ENCODE data around the gene HIPK2. TPM values are rescaled to one million over a fixed set of nuclear protein-coding genes. Genes with fewer than 3 reads are reported as not detected.

Gene HIPK2
- 44.0 and 50.5 TPM in 2 replicates for total RNA-seq

DNA sequence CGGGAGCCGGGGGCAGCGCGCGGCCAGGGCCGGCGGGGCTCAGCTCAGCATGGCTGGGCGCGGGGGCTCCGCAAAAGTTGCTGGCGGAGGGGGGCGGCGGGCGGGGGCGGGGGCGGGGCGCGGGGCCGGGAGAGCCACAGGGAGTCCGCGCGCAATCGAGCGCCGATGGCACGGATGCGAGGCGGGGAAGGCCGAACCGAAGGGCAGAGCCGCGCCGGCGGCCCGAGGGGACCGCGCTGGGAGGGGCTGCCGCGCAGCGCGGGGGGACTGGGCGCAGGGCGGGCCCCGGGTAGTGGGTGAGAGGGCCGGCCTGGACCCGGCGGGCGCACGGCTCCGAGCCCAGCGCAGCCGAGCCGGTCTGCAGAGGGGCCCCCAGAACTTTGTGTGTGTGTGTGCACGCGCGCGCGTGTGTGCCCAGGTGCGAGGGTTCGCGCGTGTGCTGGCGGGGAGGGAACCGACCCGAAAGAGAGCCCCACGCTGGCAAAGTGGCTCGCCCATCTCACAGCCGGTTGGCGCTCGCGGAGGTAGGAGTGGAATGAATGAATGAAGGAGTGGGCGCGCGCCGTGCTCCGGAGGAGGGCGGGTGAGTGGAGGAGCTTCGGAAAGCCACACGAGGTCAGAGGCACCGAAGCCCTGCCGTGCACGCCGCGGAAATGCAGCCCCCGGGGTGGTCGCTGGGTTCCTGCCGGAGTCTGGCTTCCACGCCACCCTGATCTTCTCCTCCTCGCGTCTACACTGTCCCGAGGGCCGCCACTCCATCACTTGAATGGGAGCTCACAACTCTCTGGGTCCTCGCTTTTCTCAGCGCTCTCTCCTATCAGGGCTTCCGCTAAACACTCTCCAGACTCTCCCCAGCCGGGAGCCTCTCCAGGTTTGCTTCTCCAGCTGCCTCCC is at the start of gene HIPK2:
HIPK2 (minus strand) TSS at position 51 of the 894 bp plus-strand sequence. CDS start 375 bp downstream, outside the sequence.
- Histone ChIP-seq H3K27me3 (ENCODE audit: control insufficient read depth, insufficient read depth, low read length) (no peaks in the 10 kb centered on the region), H3K36me3 (ENCODE audit: control insufficient read depth, insufficient read depth, low read length) (no peaks in the 10 kb centered on the region), H3K4me3 (ENCODE audit: low read depth, low read length) (peak within 1 kb of the TSS; percentile 59)
- TF ChIP-seq, protein P1, sequence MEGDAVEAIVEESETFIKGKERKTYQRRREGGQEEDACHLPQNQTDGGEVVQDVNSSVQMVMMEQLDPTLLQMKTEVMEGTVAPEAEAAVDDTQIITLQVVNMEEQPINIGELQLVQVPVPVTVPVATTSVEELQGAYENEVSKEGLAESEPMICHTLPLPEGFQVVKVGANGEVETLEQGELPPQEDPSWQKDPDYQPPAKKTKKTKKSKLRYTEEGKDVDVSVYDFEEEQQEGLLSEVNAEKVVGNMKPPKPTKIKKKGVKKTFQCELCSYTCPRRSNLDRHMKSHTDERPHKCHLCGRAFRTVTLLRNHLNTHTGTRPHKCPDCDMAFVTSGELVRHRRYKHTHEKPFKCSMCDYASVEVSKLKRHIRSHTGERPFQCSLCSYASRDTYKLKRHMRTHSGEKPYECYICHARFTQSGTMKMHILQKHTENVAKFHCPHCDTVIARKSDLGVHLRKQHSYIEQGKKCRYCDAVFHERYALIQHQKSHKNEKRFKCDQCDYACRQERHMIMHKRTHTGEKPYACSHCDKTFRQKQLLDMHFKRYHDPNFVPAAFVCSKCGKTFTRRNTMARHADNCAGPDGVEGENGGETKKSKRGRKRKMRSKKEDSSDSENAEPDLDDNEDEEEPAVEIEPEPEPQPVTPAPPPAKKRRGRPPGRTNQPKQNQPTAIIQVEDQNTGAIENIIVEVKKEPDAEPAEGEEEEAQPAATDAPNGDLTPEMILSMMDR (IDR thresholded peaks at IDR 0.05; ENCODE audit: insufficient read depth, low read length, poor library complexity, severe bottlenecking): no peak
- DNase-seq (ENCODE audit: low read depth): no peak

DNA sequence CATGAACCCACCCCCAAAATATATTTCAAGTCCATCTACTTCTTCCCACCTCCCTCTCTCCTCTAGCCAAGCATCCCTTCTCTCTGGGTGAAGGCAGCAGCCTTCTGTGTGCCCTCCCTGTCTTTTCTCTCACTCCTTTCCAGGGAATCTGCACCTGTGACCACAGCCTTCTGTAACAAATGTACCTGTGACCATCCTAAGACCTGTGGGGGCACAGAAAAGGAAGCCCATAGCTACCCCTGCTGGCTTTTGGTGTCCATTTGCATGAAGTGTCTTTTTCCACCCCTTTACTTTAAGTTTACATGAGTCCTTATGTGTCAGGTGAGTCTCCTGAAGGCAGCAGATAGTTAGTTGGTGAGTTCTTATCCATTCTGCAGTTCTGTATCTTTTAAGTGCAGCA is 49.2 kb upstream of the HIPK2 start:
- Histone ChIP-seq H3K4me3 (ENCODE audit: low read depth, low read length) (no peak overlapping the region), H3K27me3 (ENCODE audit: control insufficient read depth, insufficient read depth, low read length) (no peaks in the 10 kb centered on the region), H3K36me3 (ENCODE audit: control insufficient read depth, insufficient read depth, low read length) (no peaks in the 10 kb centered on the region)
- TF ChIP-seq, protein P1 (IDR thresholded peaks at IDR 0.05; ENCODE audit: insufficient read depth, low read length, poor library complexity, severe bottlenecking): peak; percentile 8
- DNase-seq (ENCODE audit: low read depth): no peak

DNA sequence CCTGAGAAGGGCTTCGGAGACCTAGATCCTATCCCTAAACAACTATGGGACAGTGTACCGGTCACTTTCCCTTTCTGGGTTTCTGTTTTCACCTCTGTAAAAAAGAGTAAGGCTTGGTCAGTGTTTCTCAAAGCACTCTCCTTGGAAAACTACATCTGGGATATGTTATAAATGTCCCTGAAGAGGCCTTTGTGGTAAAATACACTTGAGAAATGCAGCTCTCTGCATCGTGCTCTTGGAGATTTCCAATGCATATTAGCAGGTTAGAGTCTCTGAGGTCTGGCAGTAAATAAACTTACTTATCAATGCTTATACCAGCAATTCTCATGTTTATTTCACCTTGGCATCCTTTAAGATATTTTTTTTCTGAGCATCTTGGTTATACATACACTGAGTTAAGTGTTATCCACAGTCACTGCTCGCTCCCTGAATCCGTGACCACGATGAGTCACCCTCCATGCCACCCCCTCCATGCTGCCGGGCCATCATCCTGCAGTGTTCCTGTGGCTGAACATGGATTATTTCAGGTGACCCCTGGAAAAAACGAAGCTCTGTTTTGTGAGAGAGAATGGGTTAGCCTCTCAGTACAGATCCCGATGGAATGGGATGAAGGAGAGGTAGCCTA is 48.0 kb upstream of the HIPK2 start:
- no peak overlapping the region for H3K4me3 ChIP-seq (ENCODE audit: low read depth, low read length)
- H3K36me3 ChIP-seq (ENCODE audit: control insufficient read depth, insufficient read depth, low read length): no peaks in the 10 kb centered on the region
- TF ChIP-seq, protein P1 (IDR thresholded peaks at IDR 0.05; ENCODE audit: insufficient read depth, low read length, poor library complexity, severe bottlenecking): no peak
- H3K27me3 ChIP-seq (ENCODE audit: control insufficient read depth, insufficient read depth, low read length): no peaks in the 10 kb centered on the region
- DNase-seq (ENCODE audit: low read depth): no peak

DNA sequence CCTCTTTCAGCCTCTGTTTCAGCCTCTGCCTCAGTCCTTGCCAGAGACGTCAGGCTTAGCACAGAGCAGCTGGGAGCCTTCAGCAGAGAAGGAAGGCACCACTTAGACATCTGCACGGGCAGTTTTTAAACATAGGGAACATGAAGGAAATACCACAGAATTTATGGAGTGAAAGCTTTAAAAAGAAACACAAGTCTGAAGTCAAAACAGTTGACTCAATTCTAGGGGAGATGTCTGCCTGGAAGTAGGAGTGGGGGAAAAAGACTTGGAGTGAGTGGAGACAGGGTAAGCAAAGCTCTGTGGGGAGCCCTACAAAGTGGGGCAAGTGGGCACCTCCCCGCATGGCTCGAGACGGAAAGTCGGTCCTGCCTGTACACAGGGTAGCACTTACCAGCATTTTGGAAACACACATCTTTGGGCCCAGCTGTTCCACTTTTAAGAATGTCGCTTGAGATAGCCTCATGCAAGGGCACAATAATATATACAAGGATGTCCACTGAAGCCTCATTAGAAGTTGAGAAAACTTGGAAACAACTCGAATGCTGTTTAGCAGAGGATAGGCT is 46.2 kb upstream of the HIPK2 start:
- no peaks in the 10 kb centered on the region for H3K36me3 ChIP-seq (ENCODE audit: control insufficient read depth, insufficient read depth, low read length)
- DNase-seq (ENCODE audit: low read depth): no peak
- no peaks in the 10 kb centered on the region for H3K27me3 ChIP-seq (ENCODE audit: control insufficient read depth, insufficient read depth, low read length)
- TF ChIP-seq, protein P1 (IDR thresholded peaks at IDR 0.05; ENCODE audit: insufficient read depth, low read length, poor library complexity, severe bottlenecking): no peak
- no peak overlapping the region for H3K4me3 ChIP-seq (ENCODE audit: low read depth, low read length)

DNA sequence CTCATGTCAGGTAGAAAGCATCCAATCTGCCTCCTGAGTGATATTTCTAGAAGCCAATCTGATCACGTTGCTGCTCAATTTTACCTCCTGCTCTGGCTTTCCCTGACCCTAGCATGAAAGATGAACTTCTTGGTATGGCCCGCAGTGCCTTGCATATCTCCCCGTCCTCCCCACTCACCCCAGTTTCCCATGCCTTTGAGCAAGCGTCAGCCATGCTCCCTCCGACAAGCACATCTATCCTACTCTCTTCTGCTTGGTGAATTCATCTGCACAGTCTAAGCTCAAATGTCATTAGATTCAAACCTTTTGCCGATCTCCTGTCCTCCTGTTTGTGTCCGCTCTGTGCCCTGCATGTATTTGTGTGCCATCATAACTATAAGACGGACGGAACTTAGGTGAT is 45.1 kb upstream of the HIPK2 start:
- DNase-seq (ENCODE audit: low read depth): no peak

More for the DNA sequence above, 45.1 kb upstream of the HIPK2 start:
- TF ChIP-seq, protein P1 (IDR thresholded peaks at IDR 0.05; ENCODE audit: insufficient read depth, low read length, poor library complexity, severe bottlenecking): no peak
- Histone ChIP-seq H3K27me3 (ENCODE audit: control insufficient read depth, insufficient read depth, low read length) (no peaks in the 10 kb centered on the region), H3K4me3 (ENCODE audit: low read depth, low read length) (no peak overlapping the region), H3K36me3 (ENCODE audit: control insufficient read depth, insufficient read depth, low read length) (no peaks in the 10 kb centered on the region)

All from kidney epithelial cell (primary cell).